Right cardiac atrium (tissue), 5 donors: ENCODE data around the gene RANGRF. TPM values are rescaled to one million over a fixed set of nuclear protein-coding genes. Genes with fewer than 3 reads are reported as not detected.

ENCODE experiments used
- ATAC-seq, 2 donors: fragments of 200-7000 bp; cut with Tn5 transposase; one replicate each; pipeline versions ENCODE4 v1.8.0 to v1.9.1; 2020; ENCODE audit warnings: moderate library complexity in 2 of 2, mild to moderate bottlenecking in 1 of 2
- DNase-seq, 3 donors: peaks; one replicate each; pipeline ENCODE4 v3.0.0-alpha.2; 2020
- H3K27ac ChIP-seq: one replicate; pipeline ENCODE4 v1.5.1; 2013; ENCODE audit warnings: mild to moderate bottlenecking, low read length, control low read depth, moderate library complexity
- H3K27me3 ChIP-seq: one replicate; pipeline ENCODE4 v1.6.1; 2013; ENCODE audit not compliant: control insufficient read depth, insufficient read depth
- H3K4me1 ChIP-seq: one replicate; pipeline ENCODE4 v1.6.1; 2013; ENCODE audit warnings: low read length; ENCODE audit not compliant: control insufficient read depth, insufficient read depth
- H3K4me3 ChIP-seq: one replicate; pipeline ENCODE4 v1.5.1; 2013; ENCODE audit warnings: low read length, control low read depth
- H3K9me3 ChIP-seq: one replicate; pipeline ENCODE4 v1.6.1; 2013; ENCODE audit warnings: low read length; ENCODE audit not compliant: control insufficient read depth
- WGBS: extraction: QIAGEN DNeasy Blood & Tissue Kit; methylation state at CpG from one replicate; pipeline ENCODE4 v1.1.7; 2013; 5-methylcytosine and 5-hydroxymethylcytosine counted together
- intact Hi-C, 4 donors: fragments of 100-400 bp; cut with DNase I; formaldehyde crosslinking; loops; one replicate each; pipeline versions ENCODE4 v1.11.0 to v1.14.0; 2022 to 2023
- polyA plus RNA-seq: library from polyadenylated mRNA; stranded (reverse); fragments of 200-250 nt; gene quantifications from one replicate; pipeline ENCODE4 v1.2.3, GENCODE V29; 2013
- total RNA-seq, 4 donors: library from RNA; stranded (reverse); fragmentation: NEBNext Ultra II Directional; extraction: Animal tissue kit (Norgen Biotek cat#: 25700); gene quantifications; one replicate each; pipeline ENCODE4 v1.2.1, GENCODE V29; 2021
- donor health status: healthy with polysubstance abuse.
- donor health status: DM: no; HTN: yes; CAD: no.
- donor health status: DM: no; HTN: no; CAD: no.
- donor health status: DM: no; HTN: yes; CAD: no; lungs with severe emphysema.
- donor health status: DM: yes; HTN: yes; CAD: no.

The RANGRF gene
- total and polyA plus RNA-seq, 5 donors = 27.2 to 45.5 (median 32.6) TPM

DNA sequence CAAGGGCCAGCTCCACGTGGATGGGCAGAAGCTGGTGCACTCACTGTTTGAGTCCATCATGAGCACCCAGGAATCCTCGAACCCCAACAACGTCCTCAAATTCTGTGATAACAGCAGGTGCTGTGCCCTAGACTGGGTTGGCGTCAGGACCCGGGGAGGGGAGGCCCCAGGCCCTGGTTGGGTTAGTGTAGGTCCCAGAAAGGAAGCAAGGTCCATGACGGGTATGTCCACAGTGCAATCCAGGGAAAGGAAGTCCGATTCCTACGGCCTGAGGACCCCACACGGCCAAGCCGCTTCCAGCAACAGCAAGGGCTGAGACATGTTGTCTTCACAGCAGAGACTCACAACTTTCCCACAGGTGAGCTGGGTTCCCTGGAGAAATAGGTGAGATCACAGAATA, 32.2 kb upstream of the RANGRF start:
- 93% methylated on average over 10 of the region's 10 CpGs for WGBS
- Histone ChIP-seq H3K4me3 (no peak overlapping the region), H3K4me1 (no peaks in the 10 kb centered on the region), H3K27me3 (no peaks in the 10 kb centered on the region), H3K9me3 (no peaks in the 10 kb centered on the region), H3K27ac (no peak overlapping the region)
- ATAC-seq (no peak), DNase-seq (no peak)
- intact Hi-C loops = no loop called here

DNA sequence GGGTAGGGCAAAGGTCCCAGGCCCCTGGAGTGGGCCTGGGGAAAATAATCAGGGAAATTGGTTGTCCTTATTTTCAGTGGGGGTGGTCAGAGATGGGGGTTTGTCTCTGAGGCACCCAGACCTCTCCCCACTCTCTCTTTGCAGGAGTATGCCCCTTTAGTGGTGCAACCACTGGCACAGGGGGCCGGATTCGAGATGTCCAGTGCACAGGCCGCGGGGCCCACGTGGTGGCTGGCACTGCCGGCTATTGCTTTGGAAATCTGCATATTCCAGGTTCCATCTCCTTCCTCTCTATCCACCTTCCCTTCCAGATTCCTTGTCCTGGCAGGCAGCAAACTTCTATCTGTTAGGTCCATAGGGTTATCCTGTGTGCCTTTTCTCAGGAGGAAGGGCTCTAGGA, 31.8 kb upstream of the RANGRF start:
- 100% methylated on average over 6 of the region's 6 CpGs for WGBS
- DNase-seq (no peak), ATAC-seq (no peak)
- Histone ChIP-seq H3K4me1 (no peaks in the 10 kb centered on the region), H3K4me3 (no peak overlapping the region), H3K27ac (no peak overlapping the region), H3K27me3 (no peaks in the 10 kb centered on the region), H3K9me3 (no peaks in the 10 kb centered on the region)
- intact Hi-C loops = no loop called here

DNA sequence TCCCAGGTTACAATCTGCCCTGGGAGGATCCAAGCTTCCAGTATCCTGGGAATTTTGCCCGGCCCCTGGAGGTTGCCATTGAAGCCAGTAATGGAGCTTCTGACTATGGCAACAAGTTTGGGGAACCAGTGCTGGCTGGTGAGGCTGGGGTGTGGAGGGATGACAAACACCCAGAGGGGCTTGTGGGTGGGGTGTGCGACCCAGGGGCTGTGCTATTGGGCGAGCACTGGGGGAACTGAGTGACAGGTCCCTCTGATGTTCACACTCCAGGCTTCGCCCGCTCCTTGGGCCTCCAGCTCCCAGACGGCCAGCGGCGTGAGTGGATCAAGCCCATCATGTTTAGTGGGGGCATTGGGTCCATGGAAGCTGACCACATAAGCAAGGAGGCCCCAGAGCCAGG, 30.7 kb upstream of the RANGRF start:
- WGBS = 95% methylated on average over 8 of the region's 8 CpGs
- no peak for ATAC-seq
- DNase-seq = no peak
- H3K9me3 ChIP-seq = no peaks in the 10 kb centered on the region
- no peak overlapping the region for H3K27ac ChIP-seq
- intact Hi-C loops = no loop called here
- H3K4me3 ChIP-seq = no peak overlapping the region
- H3K27me3 ChIP-seq = no peaks in the 10 kb centered on the region
- no peaks in the 10 kb centered on the region for H3K4me1 ChIP-seq

- H3K27me3 ChIP-seq = no peaks in the 10 kb centered on the region
- no peak for ATAC-seq
- H3K4me3 ChIP-seq = no peak overlapping the region
- H3K27ac ChIP-seq = no peak overlapping the region
- no peaks in the 10 kb centered on the region for H3K4me1 ChIP-seq
- no peaks in the 10 kb centered on the region for H3K9me3 ChIP-seq
- intact Hi-C loops = no loop called here
- no peak for DNase-seq
- WGBS = 97% methylated on average over 10 of the region's 10 CpGs
These were observed 24.1 kb upstream of the RANGRF start for GRCh38 chr17:8264320-8264719.

DNA sequence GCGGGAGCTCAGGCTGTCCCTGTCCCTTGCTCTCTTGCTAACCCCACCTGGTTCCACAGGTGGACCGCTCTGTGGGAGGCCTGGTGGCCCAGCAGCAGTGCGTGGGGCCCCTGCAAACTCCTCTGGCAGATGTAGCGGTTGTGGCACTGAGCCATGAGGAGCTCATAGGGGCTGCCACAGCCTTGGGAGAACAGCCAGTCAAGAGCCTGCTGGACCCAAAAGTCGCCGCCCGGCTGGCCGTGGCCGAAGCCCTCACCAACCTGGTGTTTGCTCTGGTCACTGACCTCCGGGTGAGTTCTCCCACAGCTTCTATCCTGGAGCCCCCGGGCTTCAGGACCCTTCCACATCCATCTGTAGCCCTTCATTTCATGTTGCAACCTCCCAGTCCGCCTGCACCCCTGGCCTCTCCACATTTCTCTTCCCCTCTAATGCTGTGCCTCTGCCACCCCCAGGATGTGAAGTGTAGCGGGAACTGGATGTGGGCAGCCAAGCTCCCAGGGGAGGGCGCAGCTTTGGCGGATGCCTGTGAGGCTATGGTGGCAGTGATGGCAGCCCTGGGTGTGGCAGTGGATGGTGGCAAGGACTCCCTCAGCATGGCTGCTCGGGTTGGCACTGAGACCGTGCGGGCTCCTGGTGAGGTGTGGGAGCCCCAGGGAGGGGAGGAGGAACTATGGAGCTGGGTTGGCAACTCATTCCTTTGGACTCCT, 23.5 kb upstream of the RANGRF start:
- Histone ChIP-seq H3K27me3 (no peaks in the 10 kb centered on the region), H3K4me1 (no peaks in the 10 kb centered on the region), H3K4me3 (no peak overlapping the region), H3K27ac (no peak overlapping the region), H3K9me3 (no peaks in the 10 kb centered on the region)
- 97% methylated on average over 18 of the region's 18 CpGs for WGBS
- DNase-seq (no peak), ATAC-seq (no peak)
- intact Hi-C loops = no loop called here

DNA sequence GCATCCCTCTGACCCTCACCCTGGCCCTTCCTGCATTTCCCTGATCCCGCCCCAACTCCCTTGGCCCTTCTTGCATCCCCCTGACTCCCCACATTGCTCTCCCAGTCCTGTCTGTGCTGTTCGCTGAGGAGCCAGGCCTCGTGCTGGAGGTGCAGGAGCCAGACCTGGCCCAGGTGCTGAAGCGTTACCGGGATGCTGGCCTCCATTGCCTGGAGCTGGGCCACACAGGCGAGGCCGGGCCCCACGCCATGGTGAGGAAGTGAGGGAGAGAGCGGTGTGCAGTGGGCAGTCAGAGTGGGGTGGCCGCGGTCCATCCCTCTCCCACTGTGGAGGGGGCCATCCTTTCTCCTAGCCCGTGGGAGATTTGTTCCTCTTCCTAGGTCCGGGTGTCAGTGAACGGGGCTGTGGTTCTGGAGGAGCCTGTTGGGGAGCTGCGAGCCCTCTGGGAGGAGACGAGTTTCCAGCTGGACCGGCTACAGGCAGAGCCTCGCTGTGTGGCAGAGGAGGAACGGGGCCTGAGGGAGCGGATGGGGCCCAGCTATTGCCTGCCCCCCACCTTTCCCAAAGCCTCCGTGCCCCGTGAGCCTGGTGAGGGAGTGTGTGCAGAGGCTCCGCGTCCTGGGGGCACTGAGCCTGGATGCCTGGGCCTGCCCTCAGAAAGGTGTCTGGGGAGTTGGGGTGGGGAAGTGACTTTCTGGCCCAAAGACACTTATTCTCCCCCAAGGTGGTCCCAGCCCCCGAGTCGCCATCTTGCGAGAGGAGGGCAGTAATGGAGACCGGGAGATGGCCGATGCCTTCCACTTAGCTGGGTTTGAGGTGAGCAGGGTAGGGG, 21.6 kb upstream of the RANGRF start:
- 93% methylated on average over 29 of the region's 29 CpGs for WGBS
- H3K27ac ChIP-seq = no peak overlapping the region
- ATAC-seq = no peak
- H3K9me3 ChIP-seq = no peaks in the 10 kb centered on the region
- no peak overlapping the region for H3K4me3 ChIP-seq
- no peaks in the 10 kb centered on the region for H3K27me3 ChIP-seq
- intact Hi-C loops = no loop called here
- no peak for DNase-seq
- no peaks in the 10 kb centered on the region for H3K4me1 ChIP-seq

DNA sequence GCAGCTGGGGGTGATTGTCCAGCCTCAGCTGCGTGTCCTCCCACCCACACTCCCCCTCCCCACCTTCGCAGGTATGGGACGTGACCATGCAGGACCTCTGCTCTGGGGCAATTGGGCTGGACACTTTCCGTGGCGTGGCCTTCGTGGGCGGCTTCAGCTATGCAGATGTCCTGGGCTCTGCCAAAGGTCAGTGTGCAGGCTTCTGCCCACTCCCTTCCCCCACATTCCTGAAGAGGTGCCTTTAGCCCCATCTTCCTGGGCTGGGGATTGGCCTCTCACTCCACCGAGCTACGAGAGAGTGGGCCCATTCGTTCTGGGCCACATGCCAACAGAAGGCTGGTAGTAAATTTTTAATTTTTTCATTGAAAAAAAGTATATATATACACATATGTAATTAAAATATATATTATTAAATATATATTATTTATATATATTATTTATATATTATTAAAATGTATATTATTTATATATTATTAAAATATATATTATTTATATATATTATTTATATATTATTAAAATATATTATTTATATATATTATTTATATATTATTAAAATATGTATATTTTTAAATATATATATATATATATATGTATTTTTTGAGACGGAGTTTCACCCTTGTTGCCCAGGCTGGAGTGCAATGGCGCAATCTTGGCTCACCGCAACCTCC, 20.9 kb upstream of the RANGRF start:
- H3K4me3 ChIP-seq = no peak overlapping the region
- intact Hi-C loops = no loop called here
- DNase-seq (no peak), ATAC-seq (no peak)
- H3K9me3 ChIP-seq = no peaks in the 10 kb centered on the region
- no peaks in the 10 kb centered on the region for H3K27me3 ChIP-seq
- no peak overlapping the region for H3K27ac ChIP-seq
- WGBS = 87% methylated on average over 13 of the region's 13 CpGs
- no peaks in the 10 kb centered on the region for H3K4me1 ChIP-seq

DNA sequence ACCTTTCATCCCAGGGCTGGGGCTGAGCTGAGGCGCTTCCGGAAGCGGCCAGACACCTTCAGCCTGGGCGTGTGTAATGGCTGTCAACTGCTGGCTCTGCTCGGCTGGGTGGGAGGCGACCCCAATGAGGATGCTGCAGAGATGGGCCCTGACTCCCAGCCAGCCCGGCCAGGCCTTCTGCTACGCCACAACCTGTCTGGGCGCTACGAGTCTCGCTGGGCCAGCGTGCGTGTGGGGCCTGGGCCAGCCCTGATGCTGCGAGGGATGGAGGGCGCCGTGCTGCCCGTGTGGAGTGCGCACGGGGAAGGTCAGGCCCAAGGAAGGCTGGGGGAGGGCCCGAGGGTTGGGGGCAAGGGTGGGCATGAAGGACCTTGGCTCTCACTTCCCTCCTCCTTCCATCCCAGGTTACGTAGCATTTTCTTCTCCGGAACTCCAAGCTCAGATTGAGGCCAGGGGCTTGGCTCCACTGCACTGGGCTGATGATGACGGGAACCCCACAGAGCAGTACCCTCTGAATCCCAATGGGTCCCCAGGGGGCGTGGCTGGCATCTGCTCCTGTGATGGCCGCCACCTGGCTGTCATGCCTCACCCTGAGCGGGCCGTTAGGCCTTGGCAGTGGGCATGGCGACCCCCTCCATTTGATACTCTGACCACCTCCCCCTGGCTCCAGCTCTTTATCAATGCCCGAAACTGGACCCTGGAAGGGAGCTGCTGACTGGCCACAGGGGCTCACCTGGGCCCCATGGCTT, 19.7 kb upstream of the RANGRF start:
- intact Hi-C loops = no loop called here
- ATAC-seq = no peak
- 91% methylated on average over 29 of the region's 29 CpGs for WGBS

DNA sequence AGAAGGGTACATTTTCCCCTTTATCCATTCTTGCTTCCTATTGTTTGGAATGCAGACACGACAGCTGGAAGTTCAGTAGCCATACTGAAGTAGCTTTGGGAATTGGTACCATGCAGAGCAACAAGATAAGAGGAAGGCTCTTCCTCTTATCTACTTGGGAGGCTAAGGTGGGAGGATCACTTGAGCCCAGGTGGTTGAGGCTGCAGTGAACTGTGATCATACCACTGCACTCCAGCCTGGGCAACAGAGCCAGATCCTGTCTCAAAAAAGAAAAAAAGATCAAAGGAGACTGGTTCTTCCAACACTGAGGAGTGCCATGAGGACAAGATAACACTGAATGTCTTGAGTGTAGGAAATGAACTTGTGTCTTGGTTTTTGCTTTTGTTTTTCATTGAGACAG, 16.0 kb upstream of the RANGRF start:
- WGBS = 72% methylated on average over 1 of the region's 1 CpG
- H3K9me3 ChIP-seq = no peaks in the 10 kb centered on the region
- H3K27me3 ChIP-seq = no peaks in the 10 kb centered on the region
- H3K4me1 ChIP-seq = no peaks in the 10 kb centered on the region
- ATAC-seq (no peak), DNase-seq (no peak)
- no peak overlapping the region for H3K27ac ChIP-seq
- intact Hi-C loops = no loop called here
- H3K4me3 ChIP-seq = no peak overlapping the region

More for the DNA sequence above, 19.7 kb upstream of the RANGRF start:
- H3K4me1 ChIP-seq = no peaks in the 10 kb centered on the region
- no peaks in the 10 kb centered on the region for H3K27me3 ChIP-seq
- no peak overlapping the region for H3K4me3 ChIP-seq
- H3K27ac ChIP-seq = no peak overlapping the region
- H3K9me3 ChIP-seq = no peaks in the 10 kb centered on the region
- no peak for DNase-seq

DNA sequence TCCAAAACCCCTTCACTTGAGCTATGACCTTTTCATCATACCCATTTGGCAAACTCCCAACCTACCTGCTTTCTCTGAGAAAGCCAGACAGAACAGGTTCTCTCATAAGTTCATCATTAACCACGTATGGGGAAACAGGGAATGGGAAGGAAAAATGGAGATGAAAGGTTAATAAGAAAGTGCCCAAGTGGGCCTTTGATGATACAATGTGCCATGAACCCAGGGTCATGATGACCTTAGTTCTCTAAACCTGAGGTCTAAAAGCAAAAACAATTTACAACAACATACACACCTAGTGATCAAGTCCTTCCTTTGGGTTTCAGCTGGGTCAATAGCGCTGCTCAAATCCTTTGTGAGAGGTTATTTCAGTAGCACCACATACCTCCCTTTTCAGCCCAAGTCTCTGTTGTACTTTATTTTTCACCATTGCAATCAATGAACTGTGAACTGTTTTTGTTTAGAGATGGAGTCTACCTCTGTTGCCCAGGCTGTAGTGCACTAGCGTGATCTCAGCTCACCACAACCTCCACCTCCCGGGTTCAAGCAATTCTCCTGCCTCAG, 14.5 kb upstream of the RANGRF start:
- DNase-seq (no peak), ATAC-seq (no peak)
- Histone ChIP-seq H3K27me3 (no peaks in the 10 kb centered on the region), H3K4me3 (no peak overlapping the region), H3K4me1 (no peaks in the 10 kb centered on the region), H3K9me3 (no peaks in the 10 kb centered on the region), H3K27ac (no peak overlapping the region)
- 78% methylated on average over 4 of the region's 4 CpGs for WGBS
- intact Hi-C loops = no loop called here
